NCI-H526 (cell line): ENCODE data around the gene GADD45B.
A peak's percentile ranks its signal among the peaks of the same experiment; 100 is the strongest.
"Not testable (repeated sequence)": the region's sequence is repeated elsewhere in the genome, so short reads cannot be mapped to it uniquely, and the experiment has no call there.

Source experiments
- DNase-seq, 2 experiments: peaks; one replicate each; lab custom pipeline; 2025; lab: John Stamatoyannopoulos, UW

GADD45B gene

DNA sequence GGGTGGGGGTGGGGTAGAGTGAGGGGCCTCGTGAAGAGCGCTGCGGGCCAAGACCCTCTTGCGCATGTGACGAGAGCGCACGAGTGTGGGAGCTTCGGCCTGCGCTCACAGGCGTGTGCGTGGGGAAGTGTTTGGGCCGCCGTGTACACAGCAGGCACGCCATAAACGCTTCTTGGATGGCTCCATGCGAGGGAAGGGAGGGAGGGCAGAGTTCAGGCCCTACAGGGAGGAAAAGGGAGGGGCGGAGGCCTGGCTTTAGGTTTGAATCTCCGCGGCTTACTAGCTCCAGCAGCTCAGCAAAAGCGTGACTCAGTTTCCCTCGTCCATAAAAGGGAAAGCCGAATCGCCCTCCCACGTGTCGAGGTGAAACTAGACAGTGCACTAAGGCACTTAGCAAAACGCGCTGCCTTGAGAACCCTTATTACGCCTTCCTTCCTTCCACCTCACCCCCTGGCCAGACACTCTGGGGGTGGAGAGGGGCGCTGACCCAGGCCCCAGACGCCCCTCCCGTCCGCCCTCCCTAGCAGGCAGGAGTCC, 12.5 kb downstream of the GADD45B start:
- no peak for DNase-seq

DNA sequence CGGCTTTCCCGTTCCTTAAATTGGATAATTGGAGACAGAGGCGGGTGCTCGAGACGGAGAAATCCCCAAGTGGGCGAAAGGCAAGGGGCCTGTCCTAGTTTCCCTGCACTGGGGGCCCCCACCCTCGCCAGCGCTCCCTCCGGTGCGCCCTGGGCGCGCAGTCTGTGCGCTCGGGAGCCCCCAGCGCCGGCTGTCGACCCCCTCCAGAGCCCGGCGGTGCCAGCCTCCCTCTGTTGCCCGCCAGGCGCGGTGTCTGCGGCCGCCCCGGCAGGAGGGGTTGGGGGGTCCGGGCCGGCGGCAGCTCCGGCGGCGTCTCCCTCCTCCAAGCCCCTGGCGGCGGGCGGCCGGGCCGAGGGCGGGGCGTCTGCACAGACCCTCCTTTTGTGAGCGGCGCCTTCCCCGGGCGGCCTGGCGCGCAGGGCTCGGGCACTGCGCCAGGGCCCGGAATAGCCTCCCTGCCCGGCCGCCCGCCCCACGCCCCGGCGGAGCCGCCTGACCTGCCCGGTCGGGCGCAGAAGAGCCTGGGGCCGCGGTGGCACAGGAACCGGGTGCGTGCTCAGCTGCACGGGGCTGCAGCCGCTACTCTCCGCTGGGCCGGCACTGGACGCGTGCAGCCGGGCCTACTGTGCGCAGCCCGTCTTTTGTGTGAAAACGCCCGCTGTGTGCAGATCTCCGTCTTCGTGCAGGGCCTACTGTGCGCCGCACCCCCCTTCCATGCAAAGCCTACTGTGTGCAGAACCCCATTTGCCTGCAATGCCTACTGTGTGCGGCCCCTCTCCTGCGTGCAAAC, 13.2 kb downstream of the GADD45B start:
- peak in 1 of 2 experiments; percentile 58 for DNase-seq

DNA sequence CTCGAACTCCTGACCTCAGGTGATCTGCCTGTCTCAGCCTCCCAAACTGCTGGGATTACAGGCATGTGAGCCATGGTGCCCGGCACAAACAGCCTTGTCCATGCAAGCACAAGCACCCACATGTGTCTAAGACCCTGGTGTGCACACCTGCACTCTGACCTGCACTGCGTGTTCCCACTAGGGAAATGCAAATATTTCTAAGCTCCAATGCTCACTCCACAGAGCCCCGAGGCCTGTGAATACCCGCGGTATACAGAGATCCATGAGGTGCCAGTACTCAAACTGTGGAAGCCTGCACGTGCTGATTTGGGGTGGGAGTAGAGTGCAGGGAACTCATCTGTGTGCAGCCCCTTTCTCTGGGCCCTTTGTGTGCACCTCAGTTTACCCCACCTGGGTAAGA, 14.7 kb downstream of the GADD45B start:
- peak; percentile 26 to 51 for DNase-seq

DNA sequence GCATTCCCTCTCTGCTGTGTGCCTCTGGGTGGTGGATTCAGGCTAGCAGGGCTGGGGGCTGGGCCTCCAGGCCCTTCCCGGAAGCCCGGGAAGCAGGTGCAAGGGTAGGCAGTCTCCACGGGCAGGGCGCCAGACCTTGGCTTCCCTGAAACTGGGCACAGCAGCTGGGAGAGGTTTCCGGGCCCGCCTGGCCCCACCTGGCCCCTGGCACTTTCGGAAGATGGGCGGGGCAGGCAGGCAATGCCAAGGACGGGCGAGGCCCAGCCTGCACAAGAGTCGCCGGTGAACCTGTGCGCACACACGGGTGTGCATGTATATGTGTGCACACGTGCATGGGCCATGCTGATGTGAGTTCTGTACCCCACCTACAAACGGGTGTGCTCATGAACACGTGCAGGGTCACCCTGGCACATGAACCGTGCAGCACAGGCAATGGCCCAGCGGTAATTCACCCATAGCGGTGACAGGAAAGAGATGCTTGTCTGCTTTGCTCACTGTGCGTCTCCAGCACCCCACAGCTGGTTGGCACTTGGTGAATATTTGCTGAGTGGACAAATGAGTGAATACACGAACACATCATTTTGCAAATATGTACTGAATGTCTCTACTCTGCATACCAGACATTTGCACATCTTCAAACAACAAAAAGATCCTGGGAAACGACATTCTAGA, 15.3 kb downstream of the GADD45B start:
- peak in 1 of 2 experiments; percentile 54 for DNase-seq

DNA sequence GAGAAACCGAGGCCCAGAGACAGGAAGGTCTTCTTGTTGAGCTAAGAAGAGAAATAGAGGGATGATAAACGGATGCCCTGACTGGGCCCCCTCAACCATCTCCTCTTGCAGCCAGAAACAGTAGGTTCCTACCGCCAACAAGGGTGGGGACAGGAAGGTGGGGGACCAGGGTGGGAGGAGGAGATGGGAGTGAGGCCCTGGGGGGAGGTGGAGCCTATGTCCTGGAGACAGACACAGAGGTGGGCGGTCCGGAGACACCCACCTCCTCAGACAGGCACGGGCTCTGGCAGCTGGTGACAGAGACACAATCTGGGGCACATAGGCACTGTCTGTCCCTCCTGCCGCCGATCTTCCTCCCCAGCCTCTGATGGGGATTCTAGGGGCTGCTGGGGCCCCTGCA, 16.9 kb downstream of the GADD45B start:
- DNase-seq, result no peak

DNA sequence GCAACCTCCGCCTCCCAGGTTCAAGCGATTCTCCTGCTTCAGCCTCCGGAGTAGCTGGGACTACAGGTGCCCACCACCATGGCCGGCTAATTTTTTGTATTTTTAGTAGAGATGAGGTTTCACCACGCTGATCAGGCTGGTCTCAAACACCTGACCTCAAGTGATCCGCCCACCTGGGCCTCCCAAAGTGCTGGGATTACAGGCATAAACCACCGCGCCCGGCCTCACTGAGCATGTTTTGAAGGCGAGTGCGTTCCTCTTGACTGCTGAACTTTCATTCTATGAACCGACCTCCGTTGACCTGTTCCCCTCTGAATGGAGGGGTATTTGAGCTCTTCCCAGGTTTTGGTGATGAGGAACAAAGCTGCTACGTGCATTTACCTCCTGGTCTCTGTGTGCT, 17.5 kb downstream of the GADD45B start:
- DNase-seq, result not testable (repeated sequence)

DNA sequence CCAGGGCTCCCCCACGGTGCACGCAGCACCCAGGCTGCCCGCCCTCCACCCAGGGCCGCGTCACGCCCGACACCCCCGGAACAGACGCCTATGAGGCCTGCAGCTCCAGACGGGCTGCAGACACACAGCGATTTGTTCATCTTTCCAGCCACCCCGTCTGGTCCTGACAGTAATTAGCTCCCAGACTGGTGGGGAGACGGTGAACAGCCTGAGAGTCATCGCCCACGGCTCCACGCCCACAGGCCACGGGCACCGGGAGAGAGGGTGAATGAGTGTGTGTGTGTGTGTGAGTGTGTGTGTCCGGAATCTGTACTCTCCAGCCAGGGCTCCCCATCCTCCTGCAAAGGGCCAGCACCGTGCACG, 18.1 kb downstream of the GADD45B start:
- no peak for DNase-seq

DNA sequence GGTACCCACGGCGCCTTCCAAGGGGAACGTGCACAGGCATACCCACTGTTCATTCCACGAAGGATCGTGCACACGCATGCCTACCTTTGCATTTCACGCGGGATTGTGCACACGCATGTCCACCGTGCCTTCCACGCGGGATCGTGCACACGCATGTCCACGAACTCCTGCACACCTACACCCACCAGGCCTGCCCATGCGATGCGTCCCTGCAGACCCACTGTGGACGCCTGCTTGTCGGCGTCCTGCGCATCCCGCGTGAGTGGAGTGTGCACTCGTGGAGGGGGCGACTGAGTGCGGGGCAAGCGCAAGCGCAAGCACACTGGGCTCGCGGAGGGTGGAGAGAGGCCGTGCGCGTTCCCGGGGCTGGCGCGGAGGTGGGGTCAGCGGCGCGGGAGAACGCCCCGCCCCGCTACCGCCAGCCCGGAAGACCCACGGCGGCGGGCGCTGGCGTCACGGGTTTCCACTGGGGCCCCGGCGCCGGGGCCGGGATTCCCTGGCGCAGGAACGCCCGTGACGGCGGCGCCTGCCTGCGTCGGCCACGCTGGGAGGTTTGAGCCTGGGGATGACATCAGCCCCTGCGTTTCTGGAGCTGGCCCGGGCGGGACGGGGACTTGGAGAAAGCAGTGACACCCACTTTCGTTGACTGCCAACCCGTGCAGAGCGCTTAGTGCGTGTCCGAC, 18.7 kb downstream of the GADD45B start:
- peak in 1 of 2 experiments; percentile 58 for DNase-seq

DNA sequence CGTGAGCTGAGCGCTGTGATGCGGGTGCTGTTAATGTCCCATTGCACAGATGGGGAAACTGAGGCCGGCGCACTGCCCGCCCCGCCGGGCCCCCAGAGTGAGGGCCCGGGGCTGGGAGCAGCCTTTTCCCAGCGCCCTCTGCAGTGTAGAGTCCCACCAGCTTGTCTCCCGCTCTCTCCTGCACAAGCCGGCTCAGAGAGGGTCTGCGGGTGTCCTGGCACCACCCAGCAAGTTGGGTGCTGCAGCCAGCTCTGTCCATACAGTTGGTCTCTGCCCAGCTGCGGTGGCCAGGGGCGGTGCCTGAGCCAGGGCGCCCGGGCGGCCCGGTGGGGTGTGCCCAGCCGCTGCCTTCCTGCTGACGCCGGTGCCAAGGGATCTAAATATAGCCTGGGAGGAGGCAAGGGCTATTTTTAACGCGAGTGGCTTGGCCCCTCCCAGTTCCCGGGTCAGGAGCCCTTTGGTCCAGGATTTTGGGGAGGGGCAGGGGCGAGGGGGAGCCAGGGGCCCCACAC, 19.3 kb downstream of the GADD45B start:
- peak in 1 of 2 experiments; percentile 24 for DNase-seq

DNA sequence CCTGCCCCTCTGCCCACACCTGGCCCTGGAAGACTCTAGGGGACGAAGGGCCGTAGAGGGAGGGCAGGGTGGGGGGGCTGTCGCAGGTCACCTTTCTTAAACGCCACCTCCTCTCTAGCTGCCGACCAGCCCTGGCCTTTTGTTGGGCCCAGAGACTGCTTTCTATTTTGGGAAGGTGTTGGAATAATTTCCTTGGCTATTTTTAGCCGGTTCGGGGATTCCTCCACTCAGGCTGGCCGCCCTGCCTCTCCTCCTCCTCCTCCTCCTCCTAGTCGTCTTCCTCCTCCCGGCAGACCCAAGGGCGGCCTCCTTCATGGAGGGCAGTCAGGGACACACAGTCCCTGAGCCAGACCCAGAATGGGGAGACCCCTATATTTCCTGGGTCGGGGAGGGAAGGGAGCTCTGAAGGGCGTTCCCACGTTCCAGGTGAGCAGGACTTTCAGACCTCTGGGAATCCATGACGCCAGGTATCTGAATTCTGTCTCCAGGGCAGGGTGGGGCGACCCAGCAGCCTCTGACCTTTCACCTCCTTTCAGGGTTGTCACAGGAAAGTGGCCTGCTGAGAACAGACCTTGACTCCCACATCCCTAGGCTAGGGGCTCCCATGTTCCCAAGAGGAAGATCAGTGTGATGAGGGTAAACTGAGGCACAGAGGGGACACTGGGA, 19.9 kb downstream of the GADD45B start:
- no peak for DNase-seq

DNA sequence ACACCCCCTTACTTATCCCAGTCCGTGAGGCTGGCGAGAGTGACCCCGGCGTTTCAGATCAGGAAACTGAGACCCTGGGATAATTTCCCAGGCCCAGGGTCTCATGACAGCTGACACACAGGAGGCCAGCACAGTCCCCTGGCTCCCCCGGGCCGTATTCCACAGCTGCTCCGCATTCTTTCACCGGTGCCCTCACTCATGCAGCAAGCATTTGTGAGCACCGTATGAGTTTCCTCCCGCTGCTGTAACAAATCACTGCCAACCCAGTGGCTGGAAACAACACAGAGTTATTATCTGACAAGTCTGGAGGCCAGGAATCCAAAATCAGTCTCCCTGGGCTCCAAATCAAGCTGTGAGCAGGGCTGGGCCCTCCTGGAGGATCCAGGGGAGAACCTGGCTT, 21.3 kb downstream of the GADD45B start:
- no peak for DNase-seq

DNA sequence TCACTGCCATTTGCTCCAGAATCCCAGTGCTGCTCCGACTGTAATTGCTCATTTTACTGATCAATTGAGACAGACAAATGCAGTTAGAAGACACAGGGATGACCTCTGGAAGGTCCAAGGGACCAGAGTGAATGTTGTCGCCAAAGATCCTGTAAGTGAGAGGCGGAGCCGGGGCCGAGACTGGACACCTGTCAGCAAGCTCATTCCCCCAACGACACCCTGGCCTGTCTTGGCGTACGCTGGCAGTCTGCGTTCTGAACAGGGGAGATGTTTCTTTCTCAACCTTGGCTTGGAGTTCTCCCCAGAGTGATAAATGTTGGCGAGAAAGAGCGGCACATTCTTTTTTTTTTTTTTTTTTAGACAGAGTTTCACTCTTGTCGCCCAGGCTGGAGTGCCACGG, 24.2 kb downstream of the GADD45B start:
- no peak for DNase-seq

DNA sequence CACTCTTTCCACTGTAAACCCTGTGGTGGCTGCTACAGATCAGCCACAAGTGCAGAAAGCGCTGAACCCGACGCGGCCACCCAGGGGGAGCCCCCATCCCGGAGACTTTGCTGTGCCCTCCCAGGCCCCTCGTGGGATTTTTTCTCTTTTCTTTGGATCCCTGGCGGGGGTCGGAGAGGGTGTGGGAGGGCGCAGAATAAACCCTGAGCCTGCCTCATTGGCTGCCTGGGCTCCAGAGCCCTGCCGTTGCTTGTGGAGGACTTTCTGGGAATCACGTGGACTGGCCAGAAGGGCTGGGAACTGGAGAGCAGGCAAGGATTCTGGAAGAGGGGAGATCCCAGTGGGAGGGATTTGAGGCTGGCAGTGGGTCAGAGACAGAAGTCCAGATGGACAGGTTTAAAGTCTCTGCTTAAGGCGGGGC, 24.9 kb downstream of the GADD45B start:
- DNase-seq, result no peak

DNA sequence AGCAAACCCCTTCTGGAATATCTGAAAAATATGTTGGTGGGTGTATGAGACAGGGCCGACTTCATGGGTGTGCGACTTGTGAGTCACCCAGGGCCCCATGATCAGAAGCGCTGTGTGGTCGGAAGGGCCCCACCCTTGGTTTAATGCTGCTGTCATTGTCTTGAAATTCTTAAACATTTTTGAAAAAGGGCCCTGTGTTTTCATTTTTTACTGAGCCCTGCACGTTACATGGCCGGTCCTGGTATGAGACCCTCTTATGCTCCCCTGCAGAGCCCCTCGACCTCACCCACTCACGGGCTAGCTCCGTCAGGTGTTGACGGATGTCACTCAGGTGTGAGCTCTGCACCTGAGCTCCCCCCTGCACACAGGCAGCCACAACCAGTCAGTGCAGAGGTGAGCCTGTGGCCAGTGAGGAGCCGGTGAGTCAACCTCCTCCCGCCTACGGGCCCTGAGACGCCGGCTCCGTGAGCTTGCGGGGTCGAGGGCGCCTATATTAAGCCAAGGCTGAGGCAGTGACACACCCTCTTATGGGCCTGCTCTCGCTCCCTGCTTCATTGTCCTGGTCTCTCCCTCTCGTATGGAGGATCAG, 27.7 kb downstream of the GADD45B start:
- DNase-seq, result no peak

DNA sequence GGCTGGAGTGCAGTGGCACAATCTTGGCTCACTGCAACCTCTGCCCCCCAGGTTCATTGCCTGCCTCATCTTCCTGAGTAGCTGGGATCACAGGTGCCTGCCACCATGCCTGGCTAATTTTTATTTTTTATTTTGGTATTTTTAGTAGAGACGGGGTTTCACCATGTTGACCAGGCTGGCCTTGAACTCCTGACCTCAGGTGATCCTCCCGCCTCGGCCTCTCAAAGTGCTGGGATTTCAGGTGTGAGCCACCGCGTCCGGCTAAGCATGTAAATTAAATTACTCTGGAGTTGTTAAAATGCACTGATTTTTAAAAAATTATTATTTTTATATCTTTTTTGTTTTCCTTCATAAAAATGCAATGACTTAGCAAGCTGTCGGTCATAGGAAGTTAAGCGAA, 30.7 kb downstream of the GADD45B start:
- not testable (repeated sequence) for DNase-seq

DNA sequence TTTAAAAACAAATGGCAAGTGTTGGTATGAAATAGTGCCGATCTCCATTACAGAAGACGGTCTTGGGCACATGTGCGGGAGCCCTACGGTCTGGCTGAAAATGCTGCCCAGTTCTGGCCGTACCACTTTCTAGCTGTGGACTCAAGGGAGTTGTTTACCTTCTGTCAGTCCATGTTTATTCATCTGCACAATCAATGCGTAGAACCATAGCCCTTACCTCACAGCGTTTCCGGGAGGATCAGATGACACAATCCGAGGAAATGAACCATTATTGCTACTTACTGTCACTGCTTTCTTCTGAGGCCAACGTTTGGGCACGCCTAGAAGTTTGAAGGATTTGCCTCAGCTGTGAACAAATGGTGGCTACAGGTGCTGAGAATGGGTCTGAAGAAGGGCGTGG, 31.2 kb downstream of the GADD45B start:
- peak; percentile 30 to 54 for DNase-seq

DNA sequence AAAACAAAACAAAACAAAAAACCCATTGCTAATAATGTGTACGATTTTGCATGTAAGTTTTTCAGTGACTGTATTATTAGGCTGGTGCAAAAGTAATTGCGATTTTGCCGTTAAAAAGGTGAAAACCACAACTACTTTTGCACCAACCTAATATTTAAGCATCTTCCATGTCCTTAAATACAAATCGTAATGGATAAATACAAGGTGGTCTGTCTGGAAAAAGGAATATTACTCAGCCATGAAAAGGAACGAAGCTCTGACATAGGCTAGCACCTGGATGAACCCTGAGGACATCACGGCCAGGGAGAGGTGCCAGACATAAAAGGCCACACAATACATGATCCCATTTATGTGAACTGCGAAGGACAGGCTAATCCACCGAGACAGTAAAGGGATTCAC, 33.2 kb downstream of the GADD45B start:
- DNase-seq, result no peak

DNA sequence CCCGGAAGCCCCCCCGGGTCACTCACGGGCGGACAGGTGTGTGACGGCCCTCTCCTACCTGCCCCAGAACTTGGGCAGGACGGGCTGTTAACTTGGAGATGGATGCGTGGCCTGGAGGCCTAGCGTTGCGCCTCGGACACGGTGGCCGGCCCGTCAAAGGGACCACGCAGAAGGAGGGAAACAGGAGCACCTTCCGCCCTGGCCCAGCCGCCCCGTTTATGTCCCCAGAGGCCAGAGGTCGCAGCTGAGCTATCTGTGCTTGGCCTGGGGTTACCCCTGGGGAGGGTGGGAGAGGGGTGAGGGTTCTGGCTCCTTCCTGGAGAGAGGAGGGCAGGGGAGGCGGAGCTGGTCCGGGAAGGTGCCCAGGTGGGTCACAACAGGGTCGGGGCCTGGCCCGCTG, 35.6 kb downstream of the GADD45B start:
- no peak for DNase-seq

DNA sequence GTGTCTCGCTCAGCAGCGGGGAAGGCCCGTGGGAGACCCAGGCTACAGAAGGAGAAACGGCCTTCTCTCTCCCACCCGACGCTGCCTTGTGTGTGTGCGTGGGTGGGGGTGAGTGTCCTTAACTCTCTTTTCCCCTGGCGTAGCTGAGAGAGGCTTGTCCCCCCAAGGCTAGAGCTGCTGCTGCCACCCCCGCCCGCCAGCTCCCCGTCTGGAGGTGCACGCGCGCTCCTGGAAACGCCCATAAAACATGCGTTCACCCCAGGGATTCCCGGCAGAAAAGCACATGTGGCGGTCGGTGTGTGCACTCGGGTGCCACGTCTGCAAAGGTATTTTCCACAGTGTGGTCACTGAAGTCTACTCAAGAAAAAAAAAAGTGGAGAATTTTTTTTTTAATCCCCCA, 36.1 kb downstream of the GADD45B start:
- DNase-seq, result no peak

DNA sequence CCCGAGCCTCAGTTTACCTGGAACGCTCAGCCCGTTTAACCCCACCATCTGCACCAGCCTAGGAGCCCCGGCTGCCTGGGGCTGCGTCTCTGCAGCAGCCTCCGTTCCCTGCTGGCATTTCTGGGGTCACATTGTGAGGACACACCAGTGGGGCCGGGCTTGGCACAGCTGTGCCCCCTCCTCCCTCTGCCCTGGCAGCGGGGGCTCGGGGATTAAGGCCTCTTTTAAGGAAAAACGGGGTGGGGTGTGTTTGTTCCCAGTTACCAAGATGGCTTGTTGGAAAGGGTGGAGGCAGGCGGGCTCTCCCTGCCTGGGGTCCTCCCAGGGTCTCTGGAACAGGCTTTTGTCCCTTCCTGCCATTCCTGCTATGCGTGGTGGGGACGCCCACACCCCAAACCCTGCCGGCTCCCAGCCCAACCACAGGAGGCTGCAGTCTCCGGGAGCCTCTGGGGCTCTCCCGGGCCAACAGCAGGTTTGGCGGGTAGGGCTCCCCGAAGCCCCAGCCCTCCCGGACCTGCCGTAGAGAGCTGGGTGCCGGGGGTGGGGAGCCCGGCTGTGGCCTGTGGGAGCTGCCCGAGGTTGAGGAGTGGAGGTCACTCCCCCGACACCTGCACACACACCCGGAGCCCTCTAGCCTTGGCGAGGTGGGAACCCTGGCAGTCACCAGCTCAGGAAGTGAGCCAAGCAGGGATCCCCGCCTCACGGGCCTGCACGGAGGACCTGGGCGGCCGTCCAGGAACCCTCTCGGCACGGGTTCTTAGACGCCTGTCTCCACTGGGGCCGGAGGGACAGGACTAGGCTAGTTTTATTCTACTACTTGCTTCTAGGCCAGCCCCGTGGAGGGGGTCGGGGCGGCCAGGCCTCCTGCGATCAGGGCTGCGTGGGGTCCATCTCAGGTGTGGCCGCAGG, 36.9 kb downstream of the GADD45B start:
- DNase-seq, result no peak
